Stimulated activated CD8-positive, alpha-beta memory T cell treated with anti-CD3 and anti-CD28 coated beads, Interleukin-15, amount 100 ng/mL, for 1 hour (primary cell): Measurements from ENCODE around the gene EPHB2.
"Not testable (repeated sequence)": the region's sequence is repeated elsewhere in the genome, so short reads cannot be mapped to it uniquely, and the experiment has no call there.

Experiments used
- DNase-seq: peaks from one replicate; pipeline ENCODE4 v3.0.0-alpha.2; 2020; ENCODE audit warnings: low read depth

Gene EPHB2

DNA sequence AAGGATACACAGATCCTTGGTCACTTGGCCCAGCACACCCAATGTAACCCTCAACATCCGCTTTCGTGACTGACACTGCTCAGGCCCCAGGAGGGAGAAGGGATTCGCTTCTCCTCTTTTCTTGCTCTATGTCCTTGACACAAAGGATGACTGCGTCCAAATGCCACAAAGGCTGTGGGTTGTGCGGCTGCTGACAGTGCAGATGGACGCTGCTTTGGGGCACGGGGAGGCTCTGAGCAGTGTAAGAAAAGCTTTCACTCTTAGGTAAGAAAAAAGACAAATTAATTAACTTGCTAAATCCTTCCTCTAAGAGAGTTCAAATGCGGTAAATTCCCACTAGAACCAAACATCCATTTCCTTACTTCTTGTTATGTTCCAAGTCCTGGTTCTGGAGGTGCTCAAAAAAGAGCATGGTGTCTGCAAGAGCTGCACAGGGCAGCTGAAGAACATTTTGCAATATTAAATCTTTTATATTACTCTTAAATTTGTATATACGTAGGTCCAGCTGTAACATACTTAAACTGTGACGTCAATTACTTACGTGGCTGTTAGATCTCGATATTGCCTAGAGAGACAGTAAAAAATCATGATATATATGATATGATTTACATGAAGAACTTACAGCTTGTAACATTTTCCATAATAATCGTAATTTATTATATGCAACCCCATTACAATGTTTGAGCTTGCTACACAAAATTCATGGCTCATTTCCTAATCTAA, 19.4 kb upstream of the EPHB2 start:
- DNase-seq = no peak

- DNase-seq = no peak
These were observed 16.5 kb upstream of the EPHB2 start for GRCh38 chr1:22694172-22694571.

- no peak for DNase-seq
These were observed 14.0 kb upstream of the EPHB2 start for GRCh38 chr1:22696610-22697009.

GRCh38 chr1:22697980-22698379, 12.7 kb upstream of the EPHB2 start:
- DNase-seq = no peak

- DNase-seq = no peak
These were observed 10.7 kb upstream of the EPHB2 start for GRCh38 chr1:22699681-22700520.

- DNase-seq = no peak
These were observed 8.1 kb upstream of the EPHB2 start for GRCh38 chr1:22702296-22703085.

- peak; percentile 55 for DNase-seq
These were observed 6.1 kb upstream of the EPHB2 start for GRCh38 chr1:22704440-22705067.

GRCh38 chr1:22705586-22705985, 5.1 kb upstream of the EPHB2 start:
- no peak for DNase-seq

DNA sequence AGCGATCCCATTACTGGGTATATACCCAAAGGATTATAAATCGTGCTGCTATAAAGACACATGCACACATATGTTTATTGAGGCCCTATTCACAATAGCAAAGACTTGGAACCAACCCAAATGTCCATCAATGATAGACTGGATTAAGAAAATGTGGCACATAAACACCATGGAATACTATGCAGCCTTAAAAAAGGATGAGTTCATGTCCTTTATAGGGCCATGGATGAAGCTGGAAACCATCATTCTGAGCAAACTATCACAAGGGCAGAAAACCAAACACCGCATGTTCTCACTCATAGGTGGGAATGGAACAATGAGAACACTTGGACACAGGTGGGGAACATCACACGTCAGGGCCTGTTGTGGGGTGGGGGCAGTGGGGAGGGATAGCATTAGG, 4.5 kb upstream of the EPHB2 start:
- not testable (repeated sequence) for DNase-seq

- DNase-seq = no peak
These were observed 1.9 kb upstream of the EPHB2 start for GRCh38 chr1:22708777-22709176.

GRCh38 chr1:22709227-22709626, 1.4 kb upstream of the EPHB2 start:
- DNase-seq = no peak

GRCh38 chr1:22709891-22710700, 543 bp upstream of the EPHB2 start:
- DNase-seq = no peak

DNA sequence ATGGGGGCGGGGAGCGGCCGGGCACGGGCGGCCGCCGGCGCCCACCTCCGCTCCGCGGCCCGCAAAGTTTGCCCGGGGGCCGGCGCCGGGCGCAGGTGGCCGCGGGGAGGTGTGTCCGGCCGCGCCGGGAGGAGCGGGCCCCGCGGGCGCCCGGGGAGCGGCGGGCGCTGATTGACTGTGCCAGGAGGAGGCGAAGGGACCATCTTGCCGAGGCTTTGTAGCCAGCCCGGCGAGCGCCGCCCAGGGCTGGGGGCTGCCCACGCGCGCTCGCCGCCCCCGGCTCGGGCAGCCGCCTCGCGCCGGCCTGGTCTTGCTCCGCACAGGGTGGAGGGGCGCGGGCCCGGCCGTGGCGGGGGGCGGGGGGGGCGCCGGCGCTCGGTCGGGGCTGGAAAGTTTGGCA, 432 bp downstream of the EPHB2 start:
- DNase-seq = no peak

DNA sequence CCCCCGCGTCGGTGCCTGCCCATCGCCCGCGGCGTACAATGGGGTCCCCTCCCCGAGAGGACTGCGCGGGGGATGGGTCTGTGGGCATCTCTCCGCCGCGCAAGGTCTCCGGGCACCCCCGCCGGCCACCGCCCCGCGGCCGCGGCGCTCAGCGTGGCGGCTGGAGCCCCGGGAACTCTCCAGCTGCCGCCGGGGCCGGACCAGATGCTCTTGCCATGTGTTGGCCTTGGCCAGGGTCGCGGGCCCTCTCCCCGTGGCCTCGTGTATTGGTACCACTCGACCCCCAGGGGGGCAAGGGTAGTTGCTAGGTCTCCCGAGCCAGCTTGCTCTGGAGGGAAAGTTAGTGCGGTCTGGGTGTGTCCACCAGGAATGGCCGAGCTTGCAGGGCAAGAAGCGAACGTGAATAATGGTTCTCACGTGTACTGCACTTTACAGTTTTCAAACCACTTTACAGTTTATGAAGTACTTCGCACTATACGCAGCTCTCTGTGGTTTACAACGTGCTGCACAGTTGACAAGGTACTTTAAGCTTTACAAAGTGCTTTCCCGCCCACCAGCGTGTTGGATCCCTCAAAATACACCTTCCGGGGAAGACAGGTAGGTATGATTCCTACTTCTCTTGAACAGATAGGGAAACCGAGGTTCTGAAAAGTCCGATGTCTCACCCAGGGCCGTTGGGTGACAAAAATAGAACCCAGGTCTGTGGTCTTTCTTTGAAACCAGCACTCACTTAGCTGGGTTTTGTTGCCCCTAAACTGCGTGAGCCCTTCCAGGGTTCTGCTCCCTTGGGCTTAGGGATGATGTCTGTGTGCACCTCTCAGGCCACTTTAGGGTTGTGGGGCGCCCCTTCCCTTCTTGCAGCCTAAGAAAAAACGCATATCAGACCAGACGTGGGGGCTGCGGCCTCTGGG, 1.2 kb downstream of the EPHB2 start:
- DNase-seq = no peak

DNA sequence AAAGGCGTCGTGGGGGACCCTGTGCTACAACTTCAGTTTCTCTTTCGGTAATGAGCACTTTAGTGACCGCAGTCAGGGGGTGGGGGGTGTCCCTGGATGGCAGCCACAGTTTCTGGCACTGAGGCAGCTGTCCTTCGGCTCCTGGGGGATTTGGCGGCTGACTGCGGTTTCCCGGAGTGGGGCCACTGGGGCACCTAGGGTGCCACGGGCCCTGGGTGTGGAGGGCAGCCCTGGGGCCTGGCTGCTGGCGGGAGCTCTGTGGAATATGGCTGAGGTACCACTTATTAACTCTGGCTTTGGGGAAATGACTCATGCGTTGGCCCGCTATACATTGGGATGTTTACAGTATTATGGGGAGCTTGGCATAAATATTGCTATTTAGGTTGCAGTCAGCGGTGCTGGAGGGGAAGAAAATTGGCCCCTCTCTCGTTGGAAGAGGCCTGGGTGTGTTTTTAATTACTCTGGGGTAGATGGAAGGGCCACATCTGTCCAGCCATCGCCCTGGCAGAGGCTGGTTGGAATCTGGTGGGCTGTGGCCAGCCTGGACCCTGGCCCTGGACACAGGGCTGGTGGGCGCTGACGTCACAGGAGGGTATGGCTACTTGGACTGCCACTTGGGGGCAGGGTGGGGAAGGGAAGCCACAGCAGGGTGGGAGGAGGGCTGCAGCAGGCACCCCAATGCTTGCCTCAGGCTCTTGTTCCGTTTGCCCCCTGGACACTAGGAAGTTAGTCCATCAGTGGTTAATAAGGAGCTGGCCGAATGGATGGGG, 2.0 kb downstream of the EPHB2 start:
- no peak for DNase-seq

DNA sequence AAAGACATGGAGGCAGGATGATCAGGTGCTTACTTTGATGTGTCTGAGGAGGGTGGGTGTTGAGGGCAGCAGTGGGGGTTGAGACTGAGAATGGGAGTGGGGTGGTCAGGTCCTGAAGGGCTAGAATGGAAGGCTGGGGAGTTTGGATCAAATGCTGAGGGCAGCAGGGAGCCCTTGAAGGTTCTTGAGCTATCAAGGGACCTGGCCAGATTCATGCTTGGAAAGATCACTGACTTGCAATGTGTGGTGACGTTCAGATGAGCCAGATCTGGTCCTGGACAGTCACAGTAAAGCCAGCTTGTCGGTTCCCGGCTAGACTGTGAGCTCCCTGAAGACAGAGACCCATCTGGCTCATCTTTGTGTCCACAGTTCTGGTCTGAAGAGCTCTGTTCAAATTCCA, 3.8 kb downstream of the EPHB2 start:
- no peak for DNase-seq

GRCh38 chr1:22717037-22717760, 6.6 kb downstream of the EPHB2 start:
- DNase-seq = no peak

GRCh38 chr1:22721122-22721873, 10.7 kb downstream of the EPHB2 start:
- no peak for DNase-seq
